ENCODE measurements around the gene PURA. TPM values are rescaled to one million over a fixed set of nuclear protein-coding genes. Genes with fewer than 3 reads are reported as not detected.

Gene PURA
- total RNA-seq, 1 experiment from 2014 or later, result 5.6 TPM

DNA sequence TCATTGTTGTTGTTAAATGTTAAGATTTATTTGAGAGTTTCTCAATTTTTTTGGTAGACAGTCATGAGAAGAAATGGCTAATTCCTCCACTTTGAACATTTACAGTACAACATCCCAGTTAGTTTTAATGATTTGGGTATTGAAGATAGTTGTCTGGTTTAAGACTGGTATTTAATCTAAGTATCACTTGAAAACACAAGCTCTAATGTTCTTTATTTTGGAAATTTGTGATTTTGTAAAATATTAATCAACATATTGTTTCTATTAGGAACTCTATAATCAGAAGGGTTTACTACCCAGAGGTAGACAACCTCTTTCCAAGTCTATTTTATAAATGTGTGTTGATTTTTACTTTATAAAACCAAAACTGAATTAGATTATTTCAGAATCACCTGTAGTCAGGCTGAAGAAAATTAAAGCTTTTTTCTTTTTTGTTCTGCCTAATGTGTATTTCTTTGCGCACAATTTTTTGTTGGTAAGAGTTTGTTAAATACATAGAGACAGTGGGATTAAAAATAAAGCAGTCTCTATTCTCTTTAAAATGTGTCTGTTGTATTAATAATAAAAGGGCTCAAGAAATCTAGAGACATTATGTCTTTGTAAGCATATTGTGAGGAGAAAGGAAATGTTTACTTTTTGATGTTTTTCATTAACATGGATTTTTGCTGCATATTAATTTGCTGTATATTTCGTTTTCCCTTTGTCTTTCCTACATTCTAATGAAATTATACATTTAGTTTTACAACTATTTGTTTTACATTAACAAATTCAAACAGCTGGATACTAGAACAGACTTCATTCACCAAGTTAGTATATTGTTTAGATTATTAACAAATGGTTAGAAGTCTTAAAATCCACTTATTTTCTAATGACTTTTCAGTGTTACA lies 3.9 kb upstream of the PURA start:
- DNase-seq (ENCODE audit: low spot score), result no peak

DNA sequence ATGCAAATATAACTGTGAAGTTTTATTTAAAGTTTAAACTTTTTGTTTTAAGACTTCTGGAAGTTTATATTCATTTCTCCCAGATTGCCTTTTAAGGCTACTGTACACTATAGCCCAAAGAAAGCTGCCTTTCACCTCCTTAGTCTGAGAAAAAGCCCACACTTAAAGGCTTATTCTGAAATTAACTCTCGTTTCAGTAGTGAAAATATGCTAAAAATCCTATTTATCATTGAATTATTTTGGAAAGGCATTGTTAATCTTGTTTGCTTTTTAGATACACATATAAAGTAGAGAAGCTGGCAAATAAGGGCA lies 3.3 kb upstream of the PURA start:
- no peak for DNase-seq (ENCODE audit: low spot score)

DNA sequence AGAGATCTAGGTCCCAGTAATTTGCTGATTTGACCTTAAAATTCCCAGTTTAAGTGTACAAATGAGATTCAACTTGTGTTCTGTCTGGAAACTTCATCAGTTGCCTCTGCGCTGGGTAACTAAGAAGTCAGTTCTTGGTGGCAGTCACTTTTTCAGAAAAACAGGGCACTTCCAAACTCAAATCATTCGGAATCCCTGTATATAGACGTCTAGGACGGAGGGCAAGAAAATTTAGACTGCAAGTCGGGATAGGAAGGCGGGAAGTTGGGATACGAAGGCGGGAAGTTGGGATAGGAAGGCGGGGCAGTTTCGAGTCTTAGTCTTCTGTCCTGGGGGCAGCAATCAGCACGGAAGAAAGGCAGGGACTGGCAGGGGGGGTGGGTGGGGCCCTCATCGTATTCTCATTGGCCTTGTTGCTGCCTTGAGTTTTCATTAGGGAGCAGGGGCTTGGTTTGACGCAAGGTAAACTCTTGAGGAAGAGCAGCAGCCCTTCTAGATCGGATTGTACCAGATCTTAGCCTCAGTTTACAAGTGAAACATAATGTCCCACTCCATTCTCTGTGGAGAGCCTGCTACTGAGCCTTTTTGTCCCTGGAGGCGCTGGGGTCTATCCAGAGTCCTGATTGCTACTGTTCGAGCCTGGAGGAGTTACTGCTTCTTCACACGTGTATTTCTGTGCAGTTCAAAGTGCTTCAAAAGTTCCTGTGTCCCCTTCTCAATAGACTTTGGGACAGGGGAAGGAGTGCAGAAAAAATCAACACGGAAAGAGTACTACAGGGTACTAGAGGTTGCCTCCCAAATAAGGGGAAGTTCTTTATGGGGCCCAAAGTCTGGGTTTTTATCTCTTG lies 2.7 kb upstream of the PURA start:
- DNase-seq (ENCODE audit: low spot score), result no peak

DNA sequence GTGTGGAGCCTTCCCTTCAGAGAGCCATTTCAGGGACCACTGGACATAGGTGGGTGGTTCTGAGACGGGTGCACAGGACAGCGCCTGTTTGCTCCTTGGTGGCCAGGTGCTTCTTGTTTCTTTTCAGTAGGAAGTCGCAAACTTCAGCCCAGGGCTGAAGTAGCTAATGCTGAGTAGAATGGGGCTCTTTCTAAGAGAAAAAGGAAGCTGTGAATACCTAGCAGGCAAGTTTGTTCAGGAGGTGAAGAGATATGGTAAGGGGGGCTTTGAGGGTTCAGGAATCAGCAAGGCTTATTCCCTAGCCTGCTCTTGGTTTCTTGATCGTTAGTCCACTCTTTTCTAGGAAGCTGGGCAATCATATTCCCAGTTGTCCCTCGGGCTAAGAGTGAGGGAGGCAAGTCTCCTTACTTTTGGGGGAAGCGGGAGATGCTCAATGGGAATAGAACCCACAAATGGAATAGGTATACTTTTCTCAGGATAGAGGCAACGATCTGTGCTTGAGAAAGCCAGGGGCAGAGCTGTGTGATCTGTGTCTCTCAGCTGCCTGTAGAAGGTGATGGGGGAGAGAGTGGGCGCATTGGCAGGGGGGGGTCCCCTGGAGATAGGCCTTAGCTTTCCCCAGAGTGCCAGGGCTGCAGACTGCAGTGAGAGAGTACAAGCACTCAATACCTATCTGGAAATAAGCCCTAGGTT lies 1.9 kb upstream of the PURA start:
- no peak for DNase-seq (ENCODE audit: low spot score)

DNA sequence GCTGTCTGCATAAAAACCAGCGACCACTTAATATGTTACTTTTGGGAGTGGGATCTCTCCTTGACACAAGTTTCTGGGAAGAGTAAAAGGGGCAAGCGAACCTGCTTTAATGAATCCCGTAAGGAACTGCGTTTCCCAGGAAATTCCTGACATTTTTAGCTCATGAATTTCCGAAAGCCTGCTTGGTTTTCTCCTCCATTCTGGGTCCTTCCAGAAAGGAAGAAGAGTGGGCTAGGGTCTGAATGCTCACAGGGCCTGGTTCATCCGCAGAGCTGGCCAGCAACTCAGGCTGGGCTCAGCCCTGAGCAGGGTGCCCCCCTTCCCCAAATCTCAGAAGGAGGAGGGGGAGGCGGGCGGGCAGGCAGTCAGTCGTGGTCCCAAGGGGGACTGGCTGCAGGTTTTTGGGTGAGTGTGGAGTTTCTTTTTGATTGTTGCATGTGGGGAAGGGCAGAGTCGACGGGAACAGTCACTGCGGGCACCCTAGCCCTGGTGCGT lies 1.2 kb upstream of the PURA start:
- DNase-seq (ENCODE audit: low spot score), result no peak

DNA sequence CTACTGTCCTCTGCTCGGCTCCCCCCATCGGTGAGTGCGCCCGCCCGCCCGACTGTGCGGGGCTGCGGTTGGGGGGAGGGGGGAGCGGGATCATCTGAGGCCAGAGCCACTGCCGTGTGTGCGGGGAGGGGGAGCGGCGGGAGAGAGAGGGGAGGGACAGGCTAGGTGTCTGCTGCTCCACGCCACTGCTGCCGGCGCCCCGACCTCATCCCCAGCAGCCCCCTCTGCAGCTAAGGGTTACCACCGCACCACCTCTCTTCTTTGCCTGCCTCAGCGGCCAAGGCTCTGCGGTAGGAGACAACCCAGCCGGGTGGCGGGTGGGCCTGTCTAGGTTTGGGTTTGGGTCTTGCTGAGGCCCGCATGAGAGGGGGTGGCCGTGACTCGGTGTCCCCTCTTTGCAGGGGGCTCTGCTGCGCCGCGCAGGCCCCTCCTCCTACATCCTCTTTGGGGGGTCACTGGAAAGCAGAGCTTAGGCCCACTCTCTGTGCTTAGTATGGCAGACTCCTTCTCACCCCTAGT lies 670 bp upstream of the PURA start:
- no peak for DNase-seq (ENCODE audit: low spot score)

DNA sequence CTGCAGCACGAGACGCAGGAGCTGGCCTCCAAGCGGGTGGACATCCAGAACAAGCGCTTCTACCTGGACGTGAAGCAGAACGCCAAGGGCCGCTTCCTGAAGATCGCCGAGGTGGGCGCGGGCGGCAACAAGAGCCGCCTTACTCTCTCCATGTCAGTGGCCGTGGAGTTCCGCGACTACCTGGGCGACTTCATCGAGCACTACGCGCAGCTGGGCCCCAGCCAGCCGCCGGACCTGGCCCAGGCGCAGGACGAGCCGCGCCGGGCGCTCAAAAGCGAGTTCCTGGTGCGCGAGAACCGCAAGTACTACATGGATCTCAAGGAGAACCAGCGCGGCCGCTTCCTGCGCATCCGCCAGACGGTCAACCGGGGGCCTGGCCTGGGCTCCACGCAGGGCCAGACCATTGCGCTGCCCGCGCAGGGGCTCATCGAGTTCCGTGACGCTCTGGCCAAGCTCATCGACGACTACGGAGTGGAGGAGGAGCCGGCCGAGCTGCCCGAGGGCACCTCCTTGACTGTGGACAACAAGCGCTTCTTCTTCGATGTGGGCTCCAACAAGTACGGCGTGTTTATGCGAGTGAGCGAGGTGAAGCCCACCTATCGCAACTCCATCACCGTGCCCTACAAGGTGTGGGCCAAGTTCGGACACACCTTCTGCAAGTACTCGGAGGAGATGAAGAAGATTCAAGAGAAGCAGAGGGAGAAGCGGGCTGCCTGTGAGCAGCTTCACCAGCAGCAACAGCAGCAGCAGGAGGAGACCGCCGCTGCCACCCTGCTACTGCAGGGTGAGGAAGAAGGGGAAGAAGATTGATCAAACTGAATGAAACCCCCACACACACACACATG lies 654 bp downstream of the PURA start:
- DNase-seq (ENCODE audit: low spot score), result peak; percentile 12

DNA sequence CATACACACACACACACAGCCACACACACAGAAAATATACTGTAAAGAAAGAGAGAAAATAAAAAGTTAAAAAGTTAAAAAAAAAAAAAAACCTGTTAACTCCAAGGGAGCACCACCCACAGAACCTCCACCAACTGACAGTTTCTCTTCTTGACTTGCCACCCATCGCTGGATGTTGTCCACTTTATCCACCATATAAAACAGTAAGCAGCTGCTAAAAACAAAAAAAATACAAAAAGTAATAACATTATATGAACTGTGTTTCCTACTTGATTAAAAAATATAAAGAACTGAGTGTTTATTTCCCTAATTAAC lies 1.2 kb downstream of the PURA start:
- DNase-seq (ENCODE audit: low spot score), result no peak

DNA sequence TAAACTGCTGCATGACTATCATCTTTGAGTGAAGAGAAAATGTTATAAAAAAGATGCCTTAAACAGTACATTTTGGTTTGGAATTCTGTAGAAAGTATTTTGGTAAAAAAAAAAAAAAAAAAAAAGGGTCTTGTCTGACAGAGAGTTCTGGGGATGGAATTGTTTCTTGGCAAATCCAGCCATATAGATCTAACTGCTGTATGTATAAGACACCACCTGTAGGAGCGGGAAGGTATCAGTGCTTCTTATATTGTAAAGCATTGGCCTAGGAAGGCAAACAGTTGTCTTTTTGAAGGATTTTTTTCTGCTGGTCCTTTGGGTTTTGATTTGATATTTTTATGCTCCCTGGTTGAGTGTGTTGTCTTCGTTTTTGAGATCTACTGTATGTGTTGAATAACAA lies 2.8 kb downstream of the PURA start:
- no peak for DNase-seq (ENCODE audit: low spot score)

DNA sequence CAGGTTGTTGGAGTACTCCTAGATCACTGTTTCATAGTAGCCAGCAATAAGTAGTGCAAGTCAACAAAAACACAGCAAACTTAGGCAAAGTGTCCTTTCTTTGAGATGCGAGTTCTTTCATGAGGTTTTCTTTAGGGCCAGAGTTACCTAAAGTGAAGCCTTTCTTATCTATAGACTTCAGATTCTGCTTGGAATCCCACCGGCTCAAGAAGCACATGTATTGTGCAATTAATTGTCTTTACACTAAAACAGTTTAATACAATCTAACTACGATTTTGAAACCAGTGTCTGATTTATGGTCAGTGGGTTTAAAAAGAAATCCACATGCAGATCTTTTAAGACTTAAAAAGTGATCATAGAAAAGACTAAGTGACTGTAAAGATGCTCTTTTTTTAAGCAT lies 3.6 kb downstream of the PURA start:
- no peak for DNase-seq (ENCODE audit: low spot score)

DNA sequence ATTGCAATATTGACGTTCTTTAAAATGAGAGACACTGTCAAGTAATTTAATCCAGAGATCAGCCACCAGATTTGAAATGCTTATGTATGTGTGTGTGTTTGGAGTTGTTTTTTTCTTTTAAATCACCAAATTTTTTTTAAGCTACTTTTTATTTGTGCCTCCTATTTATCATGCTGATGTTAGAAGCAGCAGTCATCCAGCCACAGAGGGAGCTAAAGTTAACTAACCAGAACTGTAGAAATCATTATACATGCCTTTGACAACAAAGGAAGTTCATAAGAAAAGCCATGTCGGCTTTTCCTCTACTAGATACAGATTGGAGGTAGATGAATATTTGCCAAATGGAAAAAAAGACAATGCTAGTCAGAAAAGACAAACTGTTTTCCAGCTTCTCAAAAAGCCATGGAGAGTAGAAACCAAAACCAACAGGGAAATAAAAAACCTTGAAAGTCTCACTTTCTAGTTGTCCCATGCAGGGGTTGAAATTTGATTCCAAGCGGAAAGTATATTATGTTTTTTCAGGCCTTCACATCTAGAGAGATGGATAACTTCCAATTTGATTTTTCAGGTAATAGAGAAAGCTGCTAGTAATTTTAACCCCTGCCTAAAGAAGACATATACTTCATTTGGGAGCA lies 4.5 kb downstream of the PURA start:
- peak; percentile 29 for DNase-seq (ENCODE audit: low spot score)

DNA sequence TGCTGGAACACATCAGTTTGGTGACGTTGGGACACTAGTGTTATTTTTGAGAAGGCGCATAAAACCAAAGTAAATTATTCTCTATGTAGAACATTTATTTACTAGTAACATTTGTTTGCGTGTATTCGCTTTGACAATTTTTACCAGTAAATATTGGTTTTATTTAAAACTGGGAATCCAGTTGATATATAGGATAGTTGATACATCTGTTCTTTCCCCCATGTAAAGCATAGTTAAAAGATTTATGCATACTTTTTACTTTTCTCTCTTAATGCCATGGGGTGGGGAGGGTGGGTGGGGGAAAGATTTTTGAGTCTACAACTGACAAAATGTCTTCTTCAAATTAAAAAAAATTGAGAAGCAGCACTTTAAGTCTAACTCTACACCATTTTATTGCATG lies 11.7 kb downstream of the PURA start, which contains the start of gene IGIP:
IGIP (plus strand) TSS at position 301 of the 400 bp plus-strand sequence. CDS start 2,540 bp downstream, outside the sequence.
- no peak for DNase-seq (ENCODE audit: low spot score)

DNA sequence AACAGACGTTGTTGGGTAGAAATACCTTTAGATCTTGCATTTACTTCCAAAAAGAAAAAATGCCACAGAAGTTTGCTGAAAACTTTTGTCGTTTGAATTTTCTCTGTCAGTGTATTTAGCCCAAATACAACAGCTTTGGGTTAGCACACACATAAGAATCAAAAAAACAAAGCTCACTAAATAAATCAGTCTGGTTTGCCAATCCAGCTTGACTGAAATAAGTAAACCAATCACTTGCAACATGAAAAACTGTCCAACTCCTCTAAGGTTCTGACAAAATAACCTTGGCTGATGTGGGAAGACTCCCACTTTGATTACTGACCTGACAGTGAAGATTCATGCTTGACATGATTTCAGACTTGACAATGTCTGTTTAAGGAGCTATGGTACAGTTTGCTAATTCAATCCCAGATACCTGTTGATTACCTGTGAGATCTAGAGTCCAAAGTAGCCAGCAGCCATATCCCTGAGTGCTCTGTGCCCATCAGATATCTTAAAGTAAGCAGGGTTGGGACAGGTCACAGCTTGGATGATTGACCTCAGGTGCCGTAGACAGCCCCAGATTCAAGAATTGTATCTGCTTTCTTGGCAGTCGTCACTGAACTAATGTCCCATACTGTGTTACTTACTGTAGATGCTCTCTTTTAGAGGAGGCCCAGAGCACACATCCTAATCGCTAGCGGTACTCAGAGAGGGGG lies 12.6 kb downstream of the PURA start:
- no peak for DNase-seq (ENCODE audit: low spot score)

DNA sequence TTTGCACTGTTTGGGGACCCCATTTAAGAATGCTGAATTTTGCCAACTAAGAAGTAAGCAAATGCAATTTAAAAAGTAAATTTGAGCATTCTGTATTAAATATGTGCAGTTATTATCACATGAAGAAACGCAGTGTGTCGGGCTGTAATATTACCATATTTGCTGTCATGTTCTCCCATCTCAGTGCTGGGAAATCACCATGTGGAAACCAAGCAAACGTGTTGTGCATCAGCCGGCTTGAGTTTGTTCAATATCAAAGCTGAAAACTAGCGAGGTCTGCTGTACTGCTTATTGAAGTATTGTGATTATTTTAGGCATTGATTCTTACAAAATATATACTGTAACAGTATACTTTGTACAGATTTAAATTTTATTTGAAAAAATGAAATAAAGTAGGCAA lies 14.5 kb downstream of the PURA start:
- DNase-seq (ENCODE audit: low spot score), result no peak

DNA sequence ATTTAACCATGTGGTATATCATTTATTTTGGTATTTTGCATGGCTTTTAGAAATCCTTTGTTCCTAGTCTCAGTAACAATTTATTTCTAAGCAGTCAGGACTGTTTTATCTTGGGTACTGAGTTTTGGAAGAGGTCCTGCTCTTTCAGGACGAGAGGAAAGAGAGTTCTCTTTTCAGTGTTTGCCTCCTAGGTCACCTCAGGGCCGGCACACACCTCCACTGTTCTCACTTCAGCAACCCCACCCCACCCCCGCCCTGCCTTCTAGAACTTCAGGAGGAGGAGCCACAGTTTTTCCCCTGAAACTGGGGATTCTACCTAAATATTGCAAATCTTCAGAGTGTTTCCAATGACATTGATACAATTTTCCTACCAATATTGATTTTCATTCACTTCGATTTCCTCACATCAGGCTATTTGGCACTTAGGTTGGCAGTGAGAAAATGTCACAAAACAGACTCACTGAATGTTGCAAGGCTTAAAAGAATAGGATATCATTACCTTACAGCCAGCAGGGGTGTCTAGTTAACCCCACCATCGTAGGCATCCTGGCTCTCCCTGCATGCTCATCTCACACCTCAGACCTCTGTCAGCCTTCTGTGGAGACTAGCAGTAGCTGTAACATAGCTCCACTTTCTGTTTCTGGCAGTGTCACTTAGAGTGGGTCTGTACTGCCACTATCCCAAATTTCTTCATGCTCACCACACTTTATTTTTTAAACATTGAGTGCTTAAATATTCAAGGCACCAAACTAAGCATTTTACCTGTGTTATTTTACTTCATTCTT lies 17.2 kb downstream of the PURA start:
- no peak for DNase-seq (ENCODE audit: low spot score)

DNA sequence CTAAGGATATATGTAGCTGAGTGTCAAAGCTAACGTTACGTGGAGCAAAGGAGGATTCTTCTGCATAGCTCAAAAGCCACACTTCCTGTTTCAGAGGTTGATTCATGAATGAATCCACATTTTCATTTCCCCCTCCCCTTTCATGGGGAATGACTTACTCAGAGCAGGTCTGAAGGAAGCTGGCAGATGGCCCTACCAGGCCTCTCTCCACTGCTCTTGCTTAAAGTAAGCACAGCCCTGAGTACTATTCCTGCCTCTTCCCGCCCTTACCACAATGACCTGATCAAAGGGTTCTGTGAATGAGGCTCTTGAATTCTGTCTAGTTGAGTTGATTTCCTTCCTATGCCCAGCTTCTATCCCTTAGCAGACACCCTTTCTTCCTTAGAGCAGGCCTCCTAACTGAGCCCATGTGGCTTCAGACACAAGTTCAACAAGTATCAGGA lies 18.1 kb downstream of the PURA start:
- peak; percentile 86 for DNase-seq (ENCODE audit: low spot score)

DNA sequence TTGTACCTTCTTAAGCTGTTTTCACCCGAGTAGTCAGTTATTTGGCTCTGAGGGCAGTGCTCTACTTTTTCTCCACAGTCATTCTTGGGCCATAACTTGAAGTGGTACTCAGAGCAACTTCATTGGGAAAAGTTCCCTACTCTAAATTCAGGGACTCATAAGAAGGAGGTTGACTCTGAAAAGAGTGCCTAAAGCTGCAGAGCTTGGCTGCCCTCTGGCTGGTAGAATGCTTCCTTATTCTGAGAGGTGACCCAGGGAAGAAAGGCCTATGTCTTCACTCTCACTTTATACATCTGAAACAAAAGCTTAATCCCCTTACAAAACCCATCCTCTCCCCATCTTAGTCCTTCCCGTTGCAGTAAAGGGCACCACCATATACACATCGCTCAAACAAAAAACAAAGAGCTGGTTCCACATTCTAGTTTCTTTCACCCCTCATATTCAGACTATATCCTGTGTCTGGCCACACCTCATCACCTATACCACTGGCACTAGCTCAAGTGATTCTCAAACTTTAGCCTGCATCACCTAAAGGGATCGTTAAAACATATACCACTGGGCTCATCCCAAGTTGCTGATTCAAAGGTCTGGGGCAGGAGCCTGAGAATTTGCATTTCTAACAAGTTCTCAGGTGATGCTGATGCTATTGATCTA lies 19.7 kb downstream of the PURA start:
- DNase-seq (ENCODE audit: low spot score), result no peak

DNA sequence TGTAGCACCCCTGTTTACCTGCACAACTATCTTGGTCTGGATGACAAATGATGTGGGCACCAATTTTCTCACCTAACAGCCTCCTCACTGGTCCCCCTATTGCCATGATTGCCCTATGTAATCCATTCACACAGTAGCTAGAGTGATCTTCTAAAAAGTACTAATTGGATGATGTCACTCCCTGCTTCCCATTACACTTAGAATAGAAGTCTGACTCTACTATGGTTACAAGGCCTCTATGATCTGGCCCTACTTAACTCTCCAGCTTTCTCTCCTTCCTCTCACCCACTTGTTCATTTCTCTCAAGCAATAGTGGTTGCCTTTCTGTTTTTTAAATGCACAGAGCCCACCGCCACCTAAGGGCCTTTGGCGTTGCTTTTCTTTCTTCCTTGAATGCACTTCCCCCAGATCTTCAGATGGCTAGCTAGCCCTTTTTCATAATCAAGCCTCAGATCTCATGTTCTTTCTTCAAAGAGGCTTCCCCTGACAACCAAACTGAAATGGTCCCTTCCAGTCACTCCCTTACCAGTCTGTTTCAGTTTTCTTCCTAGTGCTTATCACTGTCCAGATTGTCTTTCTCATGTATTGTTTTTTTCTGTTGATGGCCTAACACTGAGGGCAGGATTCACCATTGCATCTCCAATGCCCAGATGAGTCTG lies 20.5 kb downstream of the PURA start:
- no peak for DNase-seq (ENCODE audit: low spot score)

Data from H4 (cell line).